A549 (cell line): Measurements from ENCODE around the gene TBC1D8. TPM values are rescaled to one million over a fixed set of nuclear protein-coding genes. Genes with fewer than 3 reads are reported as not detected.

Source experiments
- ATAC-seq, 2 experiments: fragments of 200-7000 bp in 1 of 2; fragments of >200 bp in 1 of 2; cut with Nextera tagmentation in 1 of 2; cut with Tn5 transposase in 1 of 2; 3 replicates each; pipeline versions ENCODE4 v1.8.0 to v1.9.1; 2018 to 2020; ENCODE audit warnings: mild to moderate bottlenecking in 1 of 2, moderate library complexity in 1 of 2
- CTCF ChIA-PET: fragments of 300-600 bp; sonication (Branson Sonifier 250); formaldehyde crosslinking; extraction: SDS; loops from one replicate; lab custom pipeline; 2021; ENCODE audit warnings: antibody characterized with exemption, inconsistent platforms; lab: Yijun Ruan, JAX
- POLR2A ChIA-PET: fragments of 350-600 bp; formaldehyde crosslinking; extraction: SDS; loops from one replicate; lab custom pipeline; 2021; ENCODE audit warnings: antibody characterized with exemption, inconsistent platforms; lab: Yijun Ruan, JAX
- DNase-seq, 2 experiments: peaks; one replicate each; pipeline versions ENCODE4 v3.0.0 to v3.0.0-alpha.2; 2011 to 2016; ENCODE audit warnings: low read depth in 1 of 2, low spot score in 1 of 2
- FAIRE-seq: peaks from 2 replicates; lab custom pipeline; 2011; peaks lifted over from hg19 to GRCh38; lab: Jason Lieb, UNC
- H3K27ac ChIP-seq, 2 experiments: fragments of >200 bp; sonication (Bioruptor Twin); formaldehyde crosslinking; 3 replicates each; pipeline ENCODE4 v1.5.1; 2016 to 2017
- H3K4me1 ChIP-seq: fragments of >200 bp; sonication (Bioruptor Twin); formaldehyde crosslinking; 3 replicates; pipeline ENCODE4 v1.6.1; 2016
- H3K4me2 ChIP-seq: fragments of >200 bp; sonication (Bioruptor Twin); formaldehyde crosslinking; 3 replicates; pipeline ENCODE4 v1.6.1; 2016
- H3K4me3 ChIP-seq: fragments of >200 bp; sonication (Bioruptor Twin); formaldehyde crosslinking; 3 replicates; pipeline ENCODE4 v1.5.1; 2016
- H3K9me3 ChIP-seq: fragments of >200 bp; sonication (Bioruptor Twin); formaldehyde crosslinking; 3 replicates; pipeline ENCODE4 v1.6.1; 2016
- BCL3 ChIP-seq: fragments of >200 bp; sonication (Bioruptor Twin); formaldehyde crosslinking; IDR thresholded peaks from 3 replicates; pipeline ENCODE4 v1.6.1; 2016
- BHLHE40 ChIP-seq: IDR thresholded peaks from 2 replicates; pipeline ENCODE4 v1.6.1; 2012; ENCODE audit warnings: low read depth, low read length, inconsistent platforms
- CBX8 ChIP-seq: fragments of 200-600 bp; sonication (generic); IDR thresholded peaks from 2 replicates; pipeline ENCODE4 v1.6.1; 2016
- E2F6 ChIP-seq: IDR thresholded peaks from 2 replicates; pipeline ENCODE4 v1.6.1; 2012; ENCODE audit warnings: low read depth, borderline replicate concordance
- EHF ChIP-seq: fragments of 250-450 bp; sonication (Bioruptor Pico); IDR thresholded peaks from 2 replicates; pipeline ENCODE4 v1.5.0; 2020; ENCODE audit warnings: mild to moderate bottlenecking
- FOSB ChIP-seq: fragments of 250-450 bp; sonication (Bioruptor Pico); IDR thresholded peaks from 2 replicates; pipeline ENCODE4 v1.5.0; 2020; ENCODE audit warnings: mild to moderate bottlenecking, moderate library complexity
- FOSL2 ChIP-seq, 2 experiments: fragments of 450-650 bp in 1 of 2; fragments of >200 bp in 1 of 2; sonication (Bioruptor Twin) in 1 of 2; formaldehyde crosslinking; IDR thresholded peaks; 2 replicates each; pipeline versions ENCODE4 v1.5.0 to v1.6.1; 2016 to 2020; ENCODE audit warnings: mild to moderate bottlenecking in 1 of 2, moderate library complexity in 1 of 2
- HDAC2 ChIP-seq: fragments of 200-600 bp; sonication (generic); IDR thresholded peaks from 2 replicates; pipeline ENCODE4 v1.6.1; 2016
- HMGXB4 ChIP-seq: fragments of 250-450 bp; sonication (Bioruptor Pico); IDR thresholded peaks from 2 replicates; pipeline ENCODE4 v1.5.0; 2021; ENCODE audit warnings: mild to moderate bottlenecking, moderate library complexity, borderline replicate concordance
- HOXB13 ChIP-seq: fragments of 250-450 bp; sonication (Bioruptor Pico); IDR thresholded peaks from 2 replicates; pipeline ENCODE4 v1.5.0; 2020; ENCODE audit warnings: low read depth, mild to moderate bottlenecking, moderate library complexity
- JUN ChIP-seq, 2 experiments: fragments of >200 bp; sonication (Bioruptor Twin); formaldehyde crosslinking; IDR thresholded peaks; 2 replicates in 1 of 2; 3 replicates in 1 of 2; pipeline ENCODE4 v1.6.1; 2016 to 2017
- KDM1A ChIP-seq: fragments of 200-600 bp; sonication (generic); IDR thresholded peaks from 2 replicates; pipeline ENCODE4 v1.6.1; 2016; ENCODE audit warnings: low read depth, mild to moderate bottlenecking
- KDM5A ChIP-seq: fragments of 200-600 bp; sonication (generic); IDR thresholded peaks from 2 replicates; pipeline ENCODE4 v1.6.1; 2016; ENCODE audit warnings: antibody characterized with exemption, mild to moderate bottlenecking
- POLR2A ChIP-seq: IDR thresholded peaks from 2 replicates; pipeline ENCODE4 v1.6.1; 2012; ENCODE audit warnings: mild to moderate bottlenecking, low read length
- POLR2AphosphoS2 ChIP-seq: conservative IDR thresholded peaks from 2 replicates; pipeline ENCODE4 v1.6.1; 2012; ENCODE audit warnings: low read length, improper control_type of control experiment, inconsistent platforms
- REST ChIP-seq: fragments of 200-600 bp; sonication (generic); IDR thresholded peaks from 2 replicates; pipeline ENCODE4 v1.6.1; 2016; ENCODE audit warnings: antibody characterized with exemption, mild to moderate bottlenecking, moderate library complexity
- RFX5 ChIP-seq: fragments of 450-650 bp; IDR thresholded peaks from 2 replicates; pipeline ENCODE4 v1.7.1; 2014; ENCODE audit warnings: antibody characterized with exemption, mild to moderate bottlenecking, moderate library complexity
- SMC3 ChIP-seq: fragments of >200 bp; sonication (Bioruptor Twin); formaldehyde crosslinking; IDR thresholded peaks from 3 replicates; pipeline ENCODE4 v1.6.1; 2018; ENCODE audit warnings: inconsistent platforms
- ZC3H11A ChIP-seq: fragments of 450-650 bp; IDR thresholded peaks from 2 replicates; pipeline ENCODE4 v1.6.1; 2014; ENCODE audit warnings: antibody characterized with exemption, mild to moderate bottlenecking
- ZFP36 ChIP-seq: fragments of 450-650 bp; IDR thresholded peaks from 2 replicates; pipeline ENCODE4 v1.6.1; 2014; ENCODE audit warnings: borderline replicate concordance; ENCODE audit not compliant: partially characterized antibody
- WGBS: methylation state at CpG from one replicate; pipeline ENCODE4 v1.1.6; 2017; ENCODE audit errors: missing lambda C conversion rate; 5-methylcytosine and 5-hydroxymethylcytosine counted together
- polyA plus RNA-seq, 4 experiments: library from polyadenylated mRNA; depleted of rRNA in 3 of 4; stranded (reverse); fragments of >200 nt; fragmentation: RNase III in 1 of 4; extraction: RNeasy Plus Mini Kit Qiagen cat#74134 plus additional on column Dnase treatment in 1 of 4; gene quantifications; 2 replicates in 3 of 4; 3 replicates in 1 of 4; pipeline ENCODE4 v1.2.3, GENCODE V29; 2011 to 2017

TBC1D8 gene
- polyA plus RNA-seq, 2 of the 4 experiments (the other 2 are of a cell fraction) = 35.3 to 107 TPM

- TF ChIP-seq REST (no peak), SMC3 (no peak), RFX5 (no peak)
- TF ChIP-seq, all 56 proteins: peak for 0
Measured at GRCh38 chr2:100988630-100989417, 162.4 kb downstream of the TBC1D8 start (continued).

- FAIRE-seq (no peak), ATAC-seq (no peak), DNase-seq (no peak)
- WGBS = 95% methylated on average over 4 of the region's 4 CpGs
- Histone ChIP-seq H3K9me3 (no peaks in the 10 kb centered on the region), H3K4me1 (peaks cover 13% of the 10 kb centered on the region), H3K4me3 (no peak overlapping the region), H3K27ac (no peak overlapping the region), H3K4me2 (no peak overlapping the region)
- POLR2A ChIA-PET = interaction anchor here (1.9 kb wide), 1 partner anchor 14 kb away, joined by 5 read pairs; the partner anchor contains the start of gene RPL31
- no peak for TF ChIP-seq KDM5A
- no peak for TF ChIP-seq JUN (IDR thresholded peaks at IDR 0.05)
- no peak for TF ChIP-seq FOSL2 (IDR thresholded peaks at IDR 0.05)
- TF ChIP-seq FOSL2 (CRISPR knock-in tag; IDR thresholded peaks at IDR 0.05) = no peak
- no peak for TF ChIP-seq BCL3
- no peak for TF ChIP-seq KDM1A
- TF ChIP-seq BHLHE40 = no peak
- no peak for TF ChIP-seq POLR2A
- TF ChIP-seq ZFP36 = no peak
- TF ChIP-seq E2F6 = no peak
- TF ChIP-seq POLR2AphosphoS2 = no peak
- TF ChIP-seq REST = no peak
- TF ChIP-seq EHF (CRISPR knock-in tag) = no peak
- no peak for TF ChIP-seq HMGXB4
- no peak for TF ChIP-seq HOXB13 (CRISPR knock-in tag)
- TF ChIP-seq FOSB (CRISPR knock-in tag) = no peak
- TF ChIP-seq CBX8 = no peak
- TF ChIP-seq ZC3H11A = no peak
- TF ChIP-seq HDAC2 = no peak
- CTCF ChIA-PET = interaction anchor here (0.9 to 8.7 kb wide), 6 partner anchors 37 to 394 kb away, joined by 3 to 133 read pairs (median 4); no protein-coding TSS in a partner anchor
Measured at GRCh38 chr2:100987974-100988373, 163.2 kb downstream of the TBC1D8 start.
